HG02870 (cell line): ENCODE measurements around the gene SLC29A3.
A peak's percentile ranks its signal among the peaks of the same experiment; 100 is the strongest.
"Not testable (repeated sequence)": the region's sequence is repeated elsewhere in the genome, so short reads cannot be mapped to it uniquely, and the experiment has no call there.

Experiments
- ATAC-seq: cut with Tn5 transposase; IDR thresholded peaks from one replicate; pipeline ENCODE4 v1.9.1; 2021; ENCODE audit warnings: mild to moderate bottlenecking, moderate library complexity; ENCODE audit not compliant: unreplicated experiment

The SLC29A3 gene

DNA sequence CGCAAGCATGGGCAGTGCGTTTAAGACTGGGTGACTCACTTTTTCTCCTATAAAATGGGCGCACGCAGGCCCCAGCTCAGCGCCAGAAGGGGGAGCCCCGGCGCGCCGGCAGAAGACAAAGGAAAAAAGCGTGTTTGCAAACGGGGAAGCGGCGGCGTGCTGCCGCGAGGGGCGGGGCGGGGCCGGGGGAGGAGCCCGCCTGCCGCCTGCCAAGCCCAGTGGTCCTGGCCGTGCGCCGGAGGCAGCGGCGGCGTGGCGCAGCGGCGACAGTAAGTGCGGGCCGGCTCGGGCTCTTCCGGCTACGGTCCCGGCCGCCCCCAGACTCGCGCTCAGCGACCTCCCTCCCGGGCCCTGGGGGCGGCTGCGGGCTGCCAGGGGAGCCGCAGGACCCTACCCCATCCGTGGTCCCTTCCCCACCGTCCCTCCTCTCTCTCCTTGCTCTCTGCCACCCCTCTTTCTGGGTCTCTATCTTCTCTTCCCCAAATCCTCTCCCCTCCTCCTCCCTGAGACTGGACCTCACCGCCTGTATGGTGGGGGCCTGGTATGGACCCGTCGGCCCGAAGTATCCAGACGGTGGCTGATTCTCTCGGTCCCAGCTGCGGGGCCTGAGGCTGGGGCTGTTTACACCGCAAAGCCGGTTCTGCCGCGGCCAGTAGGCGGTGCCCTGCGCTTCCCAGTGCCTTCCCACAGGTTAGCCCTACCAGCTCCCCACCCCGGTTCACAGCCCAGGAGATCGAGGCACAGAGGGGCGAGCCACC lies at the start of gene SLC29A3:
Gene SLC29A3 (plus strand): TSS at position 218 of the 758 bp plus-strand sequence. CDS start 51 bp downstream, at position 269.
- ATAC-seq, result peak; percentile 65

DNA sequence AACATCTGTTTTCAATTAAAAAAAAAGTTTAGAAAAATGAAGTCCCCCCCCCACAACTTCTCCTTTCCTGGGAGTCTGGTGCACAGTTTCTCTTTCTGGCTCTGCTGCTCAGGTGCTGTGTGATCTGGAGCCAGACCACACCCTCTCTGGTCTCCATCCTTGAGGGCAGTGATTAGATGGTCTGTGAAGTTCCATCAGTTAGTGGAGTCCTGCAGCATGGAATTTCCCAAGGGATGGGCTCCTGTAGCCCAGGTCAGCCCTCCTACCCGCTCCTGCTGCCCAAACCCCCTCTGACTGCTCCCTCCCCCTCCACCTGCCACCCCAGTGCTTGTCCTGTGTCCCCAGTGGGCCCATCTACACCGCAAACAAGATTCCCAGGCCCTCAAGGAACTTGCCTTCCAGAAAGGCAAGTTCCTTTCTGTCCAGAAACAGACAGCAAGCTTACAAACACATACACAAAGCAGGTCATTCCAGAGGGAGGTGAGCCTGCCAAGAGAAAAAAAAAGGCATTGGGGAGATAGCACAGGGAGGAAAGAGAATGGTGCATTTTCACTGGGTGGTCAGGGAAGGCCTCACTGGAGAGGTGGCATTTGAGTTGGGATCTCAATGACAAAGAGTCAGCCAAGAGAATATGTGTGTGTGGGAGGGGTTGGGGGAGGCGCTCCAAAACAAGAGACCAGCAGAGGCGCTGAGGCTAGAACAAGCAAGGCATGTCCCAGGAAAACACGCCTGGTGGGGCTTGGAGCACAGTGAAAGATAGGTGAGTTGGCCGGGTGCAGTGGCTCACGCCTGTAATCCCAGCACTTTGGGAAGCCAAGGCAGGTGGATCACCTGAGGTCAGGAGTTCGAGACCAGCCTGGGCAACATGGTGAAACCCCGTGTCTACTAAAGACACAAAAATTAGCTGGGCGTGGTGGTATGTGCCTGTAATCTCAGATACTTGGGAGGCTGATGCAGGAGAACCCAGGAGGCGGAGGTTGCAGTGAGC lies 49.5 kb upstream of the SLC29A3 start:
- no peak for ATAC-seq

- ATAC-seq, result no peak
These were observed 48.5 kb upstream of the SLC29A3 start for GRCh38 chr10:71270301-71271220.

DNA sequence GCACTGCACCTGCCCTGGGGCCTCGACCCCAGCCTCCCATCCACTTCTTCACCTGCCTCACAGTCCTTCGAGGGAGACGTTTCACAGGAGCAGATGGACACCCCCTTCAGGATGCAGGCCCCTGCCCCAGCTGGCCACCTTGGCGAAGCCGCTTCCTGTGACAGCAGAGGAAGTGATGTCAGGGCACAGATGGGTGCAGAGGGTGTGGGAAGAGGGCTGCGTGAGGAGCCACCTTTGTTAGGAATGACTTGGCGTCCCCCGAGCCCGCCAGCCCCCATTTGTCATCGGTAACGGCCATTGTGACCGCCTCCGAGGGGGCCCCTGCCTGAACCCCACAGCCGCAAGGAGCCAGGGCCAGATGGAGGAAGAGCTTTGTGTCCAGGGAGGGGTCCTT lies 47.4 kb upstream of the SLC29A3 start:
- ATAC-seq, result no peak

DNA sequence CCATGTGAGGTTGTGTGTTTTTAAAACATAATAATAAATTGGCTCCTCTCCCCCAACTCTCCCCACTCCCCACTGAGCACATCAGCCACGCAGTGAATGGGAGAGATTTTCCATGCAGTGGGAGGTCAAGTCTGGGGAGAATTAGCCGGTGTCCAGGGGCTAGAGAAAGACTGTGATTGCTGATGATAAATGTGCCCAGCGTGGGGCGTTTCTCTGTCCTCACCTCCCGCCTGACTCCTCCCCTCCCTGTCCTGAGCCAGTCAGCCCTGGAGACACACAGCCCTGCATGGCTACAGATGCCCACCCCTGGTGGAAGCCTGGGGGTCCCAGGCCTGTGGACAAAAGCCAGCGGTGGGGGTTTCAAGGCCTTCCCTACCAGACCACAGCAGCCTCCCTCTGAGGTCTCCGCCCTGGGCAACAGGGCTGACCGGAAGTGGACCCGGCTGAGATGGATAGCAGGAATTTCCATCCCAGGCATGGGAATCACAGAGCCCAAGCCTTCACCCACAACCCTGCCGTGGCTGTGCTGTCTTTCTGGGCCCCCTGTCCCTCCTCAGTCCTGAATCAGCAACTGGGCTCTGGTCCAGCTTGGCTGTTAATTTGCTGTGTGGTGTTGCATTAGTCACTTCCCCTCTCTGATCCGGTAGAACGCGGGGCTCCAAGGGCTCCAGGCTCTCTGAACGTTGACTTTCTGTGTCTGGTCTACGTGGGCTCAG lies 46.8 kb upstream of the SLC29A3 start:
- ATAC-seq, result no peak

DNA sequence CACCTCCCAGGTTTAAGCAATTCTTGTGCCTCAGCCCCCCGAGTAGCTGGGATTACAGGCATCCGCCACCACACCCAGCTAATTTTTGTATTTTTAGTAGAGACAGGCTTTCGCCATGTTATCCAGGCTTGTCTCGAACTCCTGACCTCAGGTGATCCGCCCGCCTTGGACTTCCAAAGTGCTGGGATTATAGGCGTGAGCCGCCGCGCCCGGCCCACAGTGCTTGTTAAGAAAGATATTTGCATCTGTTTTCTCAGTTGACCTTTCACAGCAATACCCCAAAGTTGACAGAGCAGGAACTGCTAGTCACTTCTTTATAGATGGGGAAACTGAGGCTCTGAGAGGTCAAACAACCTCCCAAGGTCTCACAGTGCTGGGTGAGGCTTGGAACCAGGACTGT lies 46.1 kb upstream of the SLC29A3 start:
- ATAC-seq, result not testable (repeated sequence)

- no peak for ATAC-seq
These were observed 45.6 kb upstream of the SLC29A3 start for GRCh38 chr10:71273506-71273905.

GRCh38 chr10:71274901-71275796 lies 43.9 kb upstream of the SLC29A3 start:
- no peak for ATAC-seq

DNA sequence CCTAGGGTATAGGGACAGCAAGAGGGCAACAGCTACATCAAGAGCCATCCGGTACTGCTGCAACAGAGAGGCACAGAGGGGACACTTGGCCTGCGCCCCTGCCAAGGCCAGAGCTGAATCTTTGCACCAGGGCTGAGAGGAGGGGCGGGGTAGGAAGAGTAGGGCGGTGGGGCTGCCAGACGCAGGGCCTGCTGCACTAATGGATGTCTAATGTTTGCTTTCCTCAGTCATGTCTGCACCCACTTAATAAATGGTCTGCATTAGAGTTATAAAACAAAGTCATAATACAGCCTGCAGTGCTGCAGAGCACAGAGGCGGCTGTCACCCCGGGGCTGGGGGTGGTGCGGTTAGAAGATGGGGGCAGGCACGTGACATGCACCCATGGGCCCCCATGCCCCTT lies 42.2 kb upstream of the SLC29A3 start:
- no peak for ATAC-seq

DNA sequence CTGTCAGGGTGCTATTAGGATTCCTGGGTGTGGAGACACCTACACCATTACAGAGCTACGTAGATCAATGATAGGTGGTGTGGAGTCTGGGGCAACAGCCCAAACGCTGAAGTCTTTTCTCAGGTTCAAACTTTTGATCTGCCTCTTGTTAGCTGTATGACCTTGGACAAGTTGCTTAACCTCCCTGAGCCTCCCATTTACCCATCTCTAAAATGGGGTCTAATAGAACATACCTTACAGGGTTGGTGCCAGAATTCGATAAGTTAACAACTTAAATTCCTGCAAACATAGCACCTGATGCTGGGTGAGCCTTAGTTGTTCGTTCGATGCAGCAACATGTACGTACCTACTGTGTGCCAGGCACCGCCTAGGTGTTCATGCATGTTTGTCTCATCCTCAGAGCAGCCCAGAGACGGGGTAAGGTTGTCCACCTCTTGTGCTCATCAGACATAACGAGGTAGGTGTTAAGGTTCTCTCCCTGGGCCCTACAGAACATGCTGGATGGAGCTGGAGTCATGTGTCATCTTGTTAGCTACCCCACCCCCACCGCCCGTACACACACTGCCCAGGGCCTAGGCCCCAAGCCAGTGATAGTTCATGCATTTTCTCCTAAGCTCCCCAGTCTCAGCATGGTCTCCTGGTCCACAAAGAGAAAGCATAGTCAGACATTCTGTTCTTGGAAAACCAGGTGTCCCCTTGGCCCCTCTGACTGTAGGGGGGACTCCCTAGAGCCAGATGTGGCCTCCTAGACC lies 41.0 kb upstream of the SLC29A3 start:
- ATAC-seq, result no peak

- ATAC-seq, result no peak
These were observed 40.1 kb upstream of the SLC29A3 start for GRCh38 chr10:71278691-71279588.

DNA sequence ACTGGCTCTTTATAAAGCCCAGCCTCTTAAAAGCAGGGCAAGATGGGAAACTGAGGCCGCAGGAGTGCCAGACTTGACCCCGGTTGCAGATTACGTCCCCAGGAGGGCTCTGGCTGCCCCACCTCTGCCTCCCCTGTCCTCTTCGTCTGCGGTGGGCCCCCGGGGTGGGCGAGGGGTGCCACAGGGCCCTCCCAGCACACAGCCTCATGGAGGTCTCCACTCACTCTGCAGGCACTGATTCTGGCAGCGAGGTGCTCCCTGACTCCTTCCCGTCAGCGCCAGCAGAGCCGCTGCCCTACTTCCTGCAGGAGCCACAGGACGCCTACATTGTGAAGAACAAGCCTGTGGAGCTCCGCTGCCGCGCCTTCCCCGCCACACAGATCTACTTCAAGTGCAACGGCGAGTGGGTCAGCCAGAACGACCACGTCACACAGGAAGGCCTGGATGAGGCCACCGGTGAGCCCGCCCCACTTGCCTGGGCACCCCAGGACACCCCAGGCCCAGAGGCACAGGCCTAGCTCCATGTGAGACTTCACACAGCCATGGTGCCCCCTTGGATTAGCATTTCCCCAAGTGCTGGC lies 39.4 kb upstream of the SLC29A3 start:
- ATAC-seq, result no peak

GRCh38 chr10:71280216-71280615 lies 38.8 kb upstream of the SLC29A3 start:
- no peak for ATAC-seq

- no peak for ATAC-seq
These were observed 38.2 kb upstream of the SLC29A3 start for GRCh38 chr10:71280825-71281224.

- no peak for ATAC-seq
These were observed 37.3 kb upstream of the SLC29A3 start for GRCh38 chr10:71281646-71282322.

DNA sequence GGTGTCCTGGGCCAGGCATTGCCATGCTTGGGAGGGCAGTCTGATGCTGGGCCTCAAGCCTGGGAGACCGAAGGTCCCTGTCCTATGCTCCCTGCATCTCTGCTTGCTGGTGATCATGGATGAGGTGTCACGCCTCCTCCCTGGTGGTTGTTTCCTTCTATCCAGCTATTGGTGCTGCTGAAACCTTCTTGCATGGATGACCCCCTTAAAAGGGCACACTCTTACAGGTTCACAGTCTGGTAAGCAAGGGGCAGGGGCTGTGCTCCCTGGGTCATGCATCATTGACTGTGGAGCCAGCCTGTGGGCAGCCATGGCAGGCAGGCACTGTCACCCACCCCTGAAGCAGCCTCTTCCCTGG lies 36.8 kb upstream of the SLC29A3 start:
- ATAC-seq, result no peak

DNA sequence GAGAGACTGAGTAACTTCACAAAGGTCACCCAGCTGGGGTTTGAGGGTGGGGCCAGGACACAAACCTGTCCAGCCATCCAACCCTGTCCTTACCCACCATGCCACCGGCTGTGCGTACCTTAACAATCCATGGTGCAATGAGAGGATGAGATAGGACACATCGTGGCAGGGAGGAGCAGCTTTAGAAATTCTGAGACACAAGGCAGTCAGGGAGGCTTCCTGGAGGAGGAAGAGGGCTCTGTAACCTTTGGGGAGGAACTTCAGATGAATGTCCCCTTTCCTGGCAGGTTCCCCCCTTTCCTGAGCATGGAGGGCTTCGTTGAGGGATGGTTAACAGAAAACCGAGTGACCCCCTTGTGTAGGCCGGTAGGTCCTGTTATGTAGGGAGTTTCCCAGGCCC lies 35.6 kb upstream of the SLC29A3 start:
- no peak for ATAC-seq
